WTC11 (cell line): Measurements from ENCODE around the gene MYLK. TPM values are rescaled to one million over a fixed set of nuclear protein-coding genes. Genes with fewer than 3 reads are reported as not detected.

Source experiments
- ATAC-seq: fragments of 200-7000 bp; cut with Tn5 transposase; 2 replicates; pipeline ENCODE4 v1.10.0; 2021; ENCODE audit warnings: mild to moderate bottlenecking, moderate library complexity
- CTCF ChIA-PET: fragments of 300-600 bp; sonication (Branson Sonifier 250); formaldehyde crosslinking; loops from one replicate; lab custom pipeline; 2021; ENCODE audit warnings: antibody characterized with exemption; lab: Charles Lee
- POLR2A ChIA-PET: fragments of 350-600 bp; sonication (Branson Sonifier 250); formaldehyde crosslinking; loops from one replicate; lab custom pipeline; 2021; ENCODE audit warnings: antibody characterized with exemption; lab: Charles Lee
- DNase-seq: peaks from one replicate; pipeline ENCODE4 v3.0.0; 2021; ENCODE audit warnings: low spot score
- H3K27ac Mint-ChIP-seq: 2 replicates; pipeline ENCODE4 v1.8.0; 2021; ENCODE audit warnings: mixed read lengths
- H3K27me3 Mint-ChIP-seq: 2 replicates; pipeline ENCODE4 v1.8.0; 2021; ENCODE audit warnings: low read depth, mild to moderate bottlenecking, moderate library complexity, mixed read lengths
- H3K36me3 Mint-ChIP-seq: 2 replicates; pipeline ENCODE4 v1.8.0; 2021; ENCODE audit warnings: mixed read lengths
- H3K4me1 Mint-ChIP-seq: 2 replicates; pipeline ENCODE4 v1.8.0; 2022; ENCODE audit warnings: mixed read lengths
- H3K4me3 Mint-ChIP-seq: 2 replicates; pipeline ENCODE4 v1.8.0; 2021; ENCODE audit warnings: mild to moderate bottlenecking, moderate library complexity, mixed read lengths
- H3K9me3 Mint-ChIP-seq: 2 replicates; pipeline ENCODE4 v1.8.0; 2021; ENCODE audit warnings: mixed read lengths
- ATF1 ChIP-seq: sonication (generic); formaldehyde crosslinking; IDR thresholded peaks from 2 replicates; pipeline ENCODE4 v1.8.1; 2023; ENCODE audit warnings: mild to moderate bottlenecking, moderate library complexity, missing genetic modification reagents
- CDX4 ChIP-seq: fragments of 250-450 bp; sonication (Bioruptor Pico); IDR thresholded peaks from 2 replicates; pipeline ENCODE4 v1.9.0; 2021; ENCODE audit warnings: moderate library complexity, mild to moderate bottlenecking, inconsistent platforms, borderline replicate concordance
- E2F1 ChIP-seq: sonication (generic); formaldehyde crosslinking; IDR thresholded peaks from 2 replicates; pipeline ENCODE4 v1.8.0; 2022; ENCODE audit warnings: mild to moderate bottlenecking, missing genetic modification reagents
- E2F4 ChIP-seq: sonication (generic); formaldehyde crosslinking; IDR thresholded peaks from 2 replicates; pipeline ENCODE4 v1.8.1; 2022; ENCODE audit warnings: low read depth, mild to moderate bottlenecking, moderate library complexity, missing genetic modification reagents, borderline replicate concordance
- E2F5 ChIP-seq: sonication (generic); formaldehyde crosslinking; IDR thresholded peaks from 2 replicates; pipeline ENCODE4 v1.8.1; 2022; ENCODE audit warnings: mild to moderate bottlenecking, moderate library complexity, missing genetic modification reagents
- EMX1 ChIP-seq: fragments of 250-450 bp; sonication (Bioruptor Pico); IDR thresholded peaks from 2 replicates; pipeline ENCODE4 v1.8.0; 2021; ENCODE audit warnings: mild to moderate bottlenecking
- ESRRA ChIP-seq: sonication (generic); formaldehyde crosslinking; IDR thresholded peaks from 2 replicates; pipeline ENCODE4 v1.8.1; 2022; ENCODE audit warnings: mild to moderate bottlenecking, missing genetic modification reagents, borderline replicate concordance
- ETV6 ChIP-seq: sonication (generic); formaldehyde crosslinking; IDR thresholded peaks from 2 replicates; pipeline ENCODE4 v1.8.1; 2022; ENCODE audit warnings: mild to moderate bottlenecking, missing genetic modification reagents
- FOXK1 ChIP-seq: sonication (generic); formaldehyde crosslinking; IDR thresholded peaks from 2 replicates; pipeline ENCODE4 v1.8.0; 2022; ENCODE audit warnings: mild to moderate bottlenecking, moderate library complexity, missing genetic modification reagents
- FOXP1 ChIP-seq: sonication (generic); formaldehyde crosslinking; IDR thresholded peaks from 2 replicates; pipeline ENCODE4 v1.8.0; 2022; ENCODE audit warnings: missing genetic modification reagents, mild to moderate bottlenecking, moderate library complexity, borderline replicate concordance
- FOXP4 ChIP-seq: sonication (generic); formaldehyde crosslinking; IDR thresholded peaks from 2 replicates; pipeline ENCODE4 v1.8.0; 2022; ENCODE audit warnings: mild to moderate bottlenecking, missing genetic modification reagents
- IRF2 ChIP-seq: sonication (generic); formaldehyde crosslinking; IDR thresholded peaks from 2 replicates; pipeline ENCODE4 v1.8.0; 2022; ENCODE audit warnings: low read depth, missing genetic modification reagents, borderline replicate concordance
- MXD4 ChIP-seq: fragments of 250-450 bp; sonication (Bioruptor Pico); IDR thresholded peaks from 2 replicates; pipeline ENCODE4 v1.8.0; 2021; ENCODE audit warnings: mild to moderate bottlenecking, moderate library complexity, borderline replicate concordance
- NFATC4 ChIP-seq: fragments of 250-450 bp; sonication (Bioruptor Pico); IDR thresholded peaks from 2 replicates; pipeline ENCODE4 v1.9.0; 2021; ENCODE audit warnings: mild to moderate bottlenecking
- PREB ChIP-seq: sonication (generic); formaldehyde crosslinking; IDR thresholded peaks from 2 replicates; pipeline ENCODE4 v1.8.1; 2022; ENCODE audit warnings: mild to moderate bottlenecking, missing genetic modification reagents, moderate library complexity, borderline replicate concordance
- TEAD4 ChIP-seq: sonication (generic); formaldehyde crosslinking; IDR thresholded peaks from 2 replicates; pipeline ENCODE4 v1.8.0; 2022; ENCODE audit warnings: mild to moderate bottlenecking, missing genetic modification reagents
- ZBTB43 ChIP-seq: sonication (generic); formaldehyde crosslinking; IDR thresholded peaks from 2 replicates; pipeline ENCODE4 v1.8.1; 2023; ENCODE audit warnings: mild to moderate bottlenecking, missing genetic modification reagents
- ZNF138 ChIP-seq: sonication (generic); formaldehyde crosslinking; conservative IDR thresholded peaks from 2 replicates; pipeline ENCODE4 v1.8.1; 2022; ENCODE audit warnings: mild to moderate bottlenecking, moderate library complexity, missing genetic modification reagents
- ZNF263 ChIP-seq: sonication (generic); formaldehyde crosslinking; IDR thresholded peaks from 2 replicates; pipeline ENCODE4 v1.8.1; 2022; ENCODE audit warnings: low read depth, mild to moderate bottlenecking, moderate library complexity, missing genetic modification reagents
- ZNF317 ChIP-seq: sonication (generic); formaldehyde crosslinking; IDR thresholded peaks from 2 replicates; pipeline ENCODE4 v1.8.1; 2023; ENCODE audit warnings: low read depth, mild to moderate bottlenecking, moderate library complexity, missing genetic modification reagents, borderline replicate concordance
- total RNA-seq: library from RNA; stranded (reverse); gene quantifications from 3 replicates; pipeline ENCODE4 v1.2.3, GENCODE V29; 2021

Gene MYLK
- total RNA-seq, 1 experiment from 2014 or later: 10.4 TPM

GRCh38 chr3:123635717-123636116, 248.4 kb downstream of the MYLK start:
- Mint-ChIP-seq H3K36me3 (peaks cover 3% of the 10 kb centered on the region; the same call in 1 of the 2 replicates), H3K4me3 (no peak overlapping the region), H3K27ac (peak overlapping the region; percentile 78), H3K27me3 (no peaks in the 10 kb centered on the region), H3K9me3 (no peaks in the 10 kb centered on the region), H3K4me1 (peaks cover 74% of the 10 kb centered on the region)
- DNase-seq (no peak), ATAC-seq (no peak)
- CTCF ChIA-PET: interaction anchor here (1.0 to 1.4 kb wide), 3 partner anchors 10 to 88 kb away, joined by 3 to 9 read pairs (median 8); no protein-coding TSS in a partner anchor
- TF ChIP-seq FOXP4 (CRISPR knock-in tag): no peak
- TF ChIP-seq ATF1 (CRISPR knock-in tag): no peak
- TF ChIP-seq IRF2 (CRISPR knock-in tag): no peak
- no peak for TF ChIP-seq MXD4 (CRISPR knock-in tag)
- no peak for TF ChIP-seq ETV6
- no peak for TF ChIP-seq E2F4 (CRISPR knock-in tag)
- TF ChIP-seq CDX4: no peak
- no peak for TF ChIP-seq ZNF317 (CRISPR knock-in tag)
- TF ChIP-seq PREB (CRISPR knock-in tag): no peak
- no peak for TF ChIP-seq NFATC4 (CRISPR knock-in tag)
- no peak for TF ChIP-seq EMX1 (CRISPR knock-in tag)
- no peak for TF ChIP-seq ZBTB43 (CRISPR knock-in tag)
- no peak for TF ChIP-seq ESRRA
- no peak for TF ChIP-seq E2F5 (CRISPR knock-in tag)
- TF ChIP-seq E2F1 (CRISPR knock-in tag): no peak
- TF ChIP-seq ZNF138: no peak
- no peak for TF ChIP-seq FOXK1 (CRISPR knock-in tag)
- TF ChIP-seq TEAD4 (CRISPR knock-in tag): no peak
- no peak for TF ChIP-seq ZNF263 (CRISPR knock-in tag)
- no peak for TF ChIP-seq FOXP1 (CRISPR knock-in tag)
- POLR2A ChIA-PET: no interaction called here
